NK-92 (cell line): ENCODE measurements around the gene ST3GAL6.

ENCODE experiments used
- DNase-seq: peaks from one replicate; lab custom pipeline; 2025; ENCODE audit not compliant: unreplicated experiment; lab: John Stamatoyannopoulos, UW

The ST3GAL6 gene, protein sequence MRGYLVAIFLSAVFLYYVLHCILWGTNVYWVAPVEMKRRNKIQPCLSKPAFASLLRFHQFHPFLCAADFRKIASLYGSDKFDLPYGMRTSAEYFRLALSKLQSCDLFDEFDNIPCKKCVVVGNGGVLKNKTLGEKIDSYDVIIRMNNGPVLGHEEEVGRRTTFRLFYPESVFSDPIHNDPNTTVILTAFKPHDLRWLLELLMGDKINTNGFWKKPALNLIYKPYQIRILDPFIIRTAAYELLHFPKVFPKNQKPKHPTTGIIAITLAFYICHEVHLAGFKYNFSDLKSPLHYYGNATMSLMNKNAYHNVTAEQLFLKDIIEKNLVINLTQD

DNA sequence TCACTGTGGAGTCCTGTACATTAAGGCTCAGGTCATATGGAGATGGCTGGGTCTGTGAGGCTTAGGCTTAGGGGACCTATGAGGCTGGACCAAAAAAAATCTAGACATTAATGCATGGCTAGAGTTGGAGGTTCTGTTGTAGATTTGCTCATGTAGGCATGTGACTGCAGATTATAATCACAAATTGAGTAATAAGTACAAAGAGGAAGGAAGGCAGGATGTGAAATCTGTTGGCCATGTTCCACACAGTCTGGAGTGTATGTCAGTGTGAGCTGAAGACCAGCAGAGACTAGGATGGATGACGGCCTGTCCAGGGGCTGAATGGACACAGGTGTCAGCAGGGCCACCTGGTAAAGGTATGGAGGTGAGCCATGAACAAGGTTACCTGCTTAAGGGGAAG lies at the start of gene ST3GAL6:
ST3GAL6 (plus strand) TSS at position 265 of the 400 bp plus-strand sequence. CDS start 5,101 bp downstream, outside the sequence.
- DNase-seq: no peak

DNA sequence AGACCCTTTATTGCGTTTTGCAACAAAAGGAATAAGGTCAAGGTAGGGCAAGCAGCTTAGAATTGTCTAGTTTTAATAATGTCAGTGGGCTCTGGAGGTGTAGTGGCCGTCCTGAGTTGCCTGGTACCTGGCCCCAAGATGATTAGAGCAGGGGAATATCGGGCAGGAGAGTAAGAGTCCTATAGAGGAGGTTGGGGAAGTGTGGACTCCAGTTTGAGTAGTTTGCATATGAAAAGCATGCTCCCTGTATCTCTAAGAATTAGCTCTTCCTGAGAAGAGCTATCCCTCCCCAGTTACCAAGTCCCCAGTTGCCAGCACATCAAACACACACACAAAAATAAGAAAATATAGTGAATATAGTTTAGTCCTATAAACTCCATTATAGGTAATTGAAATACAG lies 49.2 kb upstream of the ST3GAL6 start:
- no peak for DNase-seq

DNA sequence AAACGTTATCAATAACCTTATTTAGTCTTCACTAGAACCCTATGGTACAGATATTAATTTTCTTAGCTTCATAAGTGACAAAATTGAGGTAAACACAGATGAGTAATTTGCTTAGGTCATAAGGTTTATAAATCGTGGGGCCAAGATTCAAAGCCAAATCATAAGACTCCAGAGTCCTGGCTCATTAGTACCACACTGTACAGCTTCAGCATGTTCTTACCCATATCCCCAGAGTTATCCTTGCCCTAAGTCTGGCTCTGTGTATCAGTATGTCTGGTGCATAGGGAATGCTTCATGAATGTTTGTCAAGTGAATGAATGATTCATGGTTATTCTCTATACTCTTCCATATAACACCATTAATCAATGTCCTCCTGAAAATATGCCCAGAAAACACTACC lies 45.6 kb upstream of the ST3GAL6 start:
- DNase-seq: no peak

DNA sequence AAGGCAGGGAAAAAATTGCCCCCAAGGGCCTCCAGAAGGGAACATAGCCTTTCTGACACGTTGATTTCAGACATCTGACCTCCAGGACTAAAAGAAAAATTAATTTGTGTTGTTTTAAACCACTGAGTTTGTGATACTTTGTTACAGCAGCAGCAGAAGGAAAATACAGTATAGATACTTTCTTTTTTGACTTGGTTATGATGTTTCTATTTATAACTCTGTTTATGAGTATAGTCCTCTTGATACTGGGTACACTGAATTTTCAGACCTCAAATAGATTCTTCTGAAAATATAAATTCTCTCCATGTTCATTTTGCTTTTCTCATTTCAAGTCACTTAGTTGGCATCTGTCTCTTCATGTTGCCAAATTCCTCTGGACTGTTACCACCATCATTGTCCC lies 44.4 kb upstream of the ST3GAL6 start:
- DNase-seq: no peak

DNA sequence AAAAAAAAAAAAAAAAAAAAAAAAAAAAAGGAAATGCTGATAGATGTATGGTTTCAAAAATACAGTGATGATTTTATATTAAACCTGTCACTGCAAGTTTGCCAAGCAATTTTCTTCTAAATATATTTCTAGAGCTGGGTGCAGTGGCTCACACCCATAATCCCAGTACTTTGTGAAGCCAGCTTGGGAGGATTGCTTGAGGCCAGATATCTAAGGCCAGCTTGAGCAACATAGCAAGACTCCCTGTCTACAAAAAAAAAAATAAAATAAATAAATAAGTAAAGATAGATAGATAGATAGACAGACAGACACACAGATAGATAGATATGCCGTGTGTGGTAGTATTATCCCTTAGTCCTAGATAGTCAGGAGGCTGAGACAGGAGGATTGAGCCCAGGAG lies 41.4 kb upstream of the ST3GAL6 start:
- no peak for DNase-seq

DNA sequence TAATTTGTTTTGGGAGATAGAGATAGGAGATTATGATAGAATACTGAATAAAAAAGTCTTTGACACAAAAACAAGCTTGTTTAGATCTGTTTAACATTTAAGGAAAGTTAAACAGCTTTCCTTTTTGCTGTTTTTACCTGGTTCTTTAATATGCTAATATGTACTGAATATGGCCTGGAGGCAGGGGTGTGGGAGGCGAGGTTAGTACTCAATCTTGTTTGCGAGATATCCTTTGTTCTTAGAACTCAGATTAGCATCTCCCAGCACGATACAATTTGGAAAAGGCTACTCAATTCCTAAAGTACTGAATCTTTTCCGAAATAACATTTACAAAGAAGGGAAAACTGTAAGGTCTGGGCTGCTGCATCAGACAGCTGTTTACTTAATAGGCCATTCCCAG lies 40.8 kb upstream of the ST3GAL6 start:
- DNase-seq: no peak

DNA sequence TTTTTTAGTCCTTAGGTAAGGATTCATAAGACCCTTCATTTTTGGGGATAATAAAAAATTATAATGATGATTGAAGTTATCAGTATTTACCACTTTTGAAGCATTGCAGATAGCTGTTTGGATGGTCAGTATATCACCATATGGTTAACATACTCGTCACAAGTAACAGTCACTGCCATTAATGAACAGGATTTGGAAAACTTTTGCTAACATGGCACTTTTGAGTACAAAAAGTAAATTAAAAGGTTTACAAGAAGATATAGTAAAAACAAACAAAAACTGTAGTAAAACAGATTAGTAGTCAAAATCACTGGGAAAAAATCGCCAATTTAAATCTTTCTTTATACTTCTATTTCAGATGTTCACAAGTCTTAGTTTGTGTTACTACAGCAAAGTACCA lies 37.8 kb upstream of the ST3GAL6 start:
- DNase-seq: no peak

DNA sequence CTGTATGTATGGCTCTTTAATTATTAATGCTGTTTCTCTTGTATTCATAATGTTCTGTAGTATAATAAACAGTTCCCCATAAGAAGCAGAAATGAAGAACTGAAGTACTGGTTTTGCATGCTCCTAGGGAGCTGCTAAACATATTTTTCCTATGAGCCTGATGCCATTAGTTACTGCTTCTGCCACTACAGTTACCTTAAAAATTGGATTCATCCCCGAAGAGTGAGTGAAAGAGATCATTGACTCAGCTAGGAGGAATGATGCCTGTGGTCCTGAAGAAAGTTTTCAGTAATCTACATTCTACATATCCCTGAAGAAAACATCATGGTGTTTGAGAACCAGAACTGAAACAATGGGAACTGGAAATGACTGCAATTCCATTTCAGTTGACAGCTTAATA lies 37.1 kb upstream of the ST3GAL6 start:
- DNase-seq: no peak

DNA sequence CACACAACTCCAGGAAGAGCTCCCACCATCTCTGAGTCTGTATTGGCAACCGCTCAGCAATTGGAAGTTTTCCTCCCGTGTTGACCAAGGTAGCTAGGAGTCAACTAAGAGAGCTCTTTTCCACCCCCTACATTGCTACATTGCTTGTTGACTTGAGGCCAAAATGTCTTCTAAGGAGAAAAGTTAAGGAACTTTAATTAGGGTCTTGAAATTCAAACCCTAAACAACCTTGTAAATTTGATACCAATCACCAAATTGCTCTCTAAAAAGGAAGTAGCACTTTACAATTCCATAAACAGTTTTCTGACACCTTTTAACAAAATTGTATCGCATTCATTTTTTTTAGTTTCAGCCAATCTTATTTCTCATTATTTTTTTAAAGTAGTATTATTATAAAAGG lies 35.5 kb upstream of the ST3GAL6 start:
- DNase-seq: no peak

DNA sequence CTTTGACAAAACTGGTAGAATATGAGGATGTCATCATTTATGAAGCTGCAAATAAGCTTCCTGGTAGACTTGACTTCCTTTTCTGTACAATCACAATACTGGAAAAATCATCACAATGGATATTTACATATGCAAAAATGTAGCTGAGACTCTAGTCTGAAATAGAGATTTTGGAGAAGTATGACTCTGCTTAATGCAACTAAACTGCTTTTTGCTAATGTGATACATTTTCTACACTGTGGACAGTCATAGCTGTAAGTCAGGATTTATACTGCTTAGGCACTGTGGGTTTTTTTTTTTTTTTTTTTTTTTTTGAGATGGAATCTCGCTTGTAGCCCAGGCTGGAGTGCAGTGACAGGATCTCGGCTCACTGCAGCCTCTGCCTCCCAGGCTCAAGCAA lies 34.5 kb upstream of the ST3GAL6 start:
- DNase-seq: no peak

DNA sequence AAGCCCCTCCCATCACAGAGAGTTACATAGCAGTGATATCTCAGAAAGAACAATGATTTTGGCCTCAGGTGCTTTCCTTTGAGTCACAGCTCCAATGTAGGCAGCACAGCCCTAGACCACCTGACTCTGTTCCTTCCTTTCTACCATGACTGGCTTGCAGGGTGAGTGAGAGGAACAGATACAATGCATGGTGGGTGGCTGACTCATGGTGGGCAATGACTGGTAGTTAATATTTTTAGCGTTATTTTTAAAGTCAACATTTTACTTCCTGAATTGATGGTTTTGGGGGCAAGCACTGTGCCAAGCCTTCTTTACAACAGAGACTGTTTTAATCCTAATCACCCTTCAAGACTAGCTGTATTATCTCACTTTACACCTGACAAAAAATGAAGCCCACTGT lies 32.8 kb upstream of the ST3GAL6 start:
- no peak for DNase-seq

DNA sequence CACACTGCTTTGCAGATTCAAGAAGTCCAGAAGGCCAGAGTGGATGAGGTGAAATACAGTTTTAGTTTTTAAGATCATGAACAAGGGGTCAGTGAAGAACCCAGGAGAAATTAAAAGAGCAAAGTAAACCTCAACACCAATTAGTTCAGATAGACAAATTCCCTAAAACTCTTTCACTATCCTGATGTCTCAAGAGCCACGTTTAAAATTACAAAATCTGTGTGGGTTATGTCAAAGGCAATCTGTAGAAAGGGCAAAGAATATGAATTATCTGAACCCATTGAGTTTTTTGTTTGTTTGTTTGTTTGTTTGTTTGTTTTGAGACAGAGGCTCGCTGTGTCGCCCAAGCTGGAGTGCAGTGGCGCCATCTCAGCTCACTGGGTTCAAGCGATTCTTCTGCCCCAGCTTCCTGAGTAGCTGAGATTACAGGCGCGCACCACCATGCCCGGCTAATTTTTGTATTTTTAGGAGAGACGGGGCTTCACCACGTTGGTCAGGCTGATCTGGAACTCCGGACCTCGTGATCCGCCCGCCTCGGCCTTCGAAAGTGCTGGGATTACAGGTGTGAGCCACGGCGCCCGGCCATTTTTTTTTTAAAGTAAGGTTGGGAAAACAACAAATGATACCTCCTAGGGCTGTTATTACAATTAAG lies 32.1 kb upstream of the ST3GAL6 start:
- DNase-seq: no peak

DNA sequence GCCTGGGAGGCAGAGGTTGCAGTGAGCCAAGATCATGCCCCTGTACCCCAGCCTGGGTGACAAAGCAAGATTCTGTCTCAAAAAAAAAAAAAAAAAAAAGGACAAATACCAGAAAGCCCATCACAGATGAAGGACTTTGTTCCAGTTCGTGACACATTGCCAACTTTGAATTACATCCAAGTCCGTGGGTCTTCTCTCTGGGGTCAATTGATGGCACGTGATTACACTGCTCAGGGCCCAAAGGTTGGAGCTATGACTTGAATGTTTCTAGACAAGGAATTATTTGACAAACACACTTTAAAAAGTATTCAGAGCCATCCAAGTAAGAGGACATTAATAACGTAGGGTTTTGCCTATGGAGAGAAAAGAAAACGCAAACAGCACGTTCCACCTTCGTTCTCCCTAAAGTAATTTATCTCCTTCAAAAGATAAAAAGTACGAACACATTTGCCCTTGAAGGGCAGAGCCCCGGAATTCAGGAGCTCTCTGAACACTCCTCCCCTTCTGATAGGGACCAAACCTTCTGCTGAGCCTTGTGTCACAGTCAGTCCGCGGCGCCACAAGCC lies 31.3 kb upstream of the ST3GAL6 start:
- no peak for DNase-seq

DNA sequence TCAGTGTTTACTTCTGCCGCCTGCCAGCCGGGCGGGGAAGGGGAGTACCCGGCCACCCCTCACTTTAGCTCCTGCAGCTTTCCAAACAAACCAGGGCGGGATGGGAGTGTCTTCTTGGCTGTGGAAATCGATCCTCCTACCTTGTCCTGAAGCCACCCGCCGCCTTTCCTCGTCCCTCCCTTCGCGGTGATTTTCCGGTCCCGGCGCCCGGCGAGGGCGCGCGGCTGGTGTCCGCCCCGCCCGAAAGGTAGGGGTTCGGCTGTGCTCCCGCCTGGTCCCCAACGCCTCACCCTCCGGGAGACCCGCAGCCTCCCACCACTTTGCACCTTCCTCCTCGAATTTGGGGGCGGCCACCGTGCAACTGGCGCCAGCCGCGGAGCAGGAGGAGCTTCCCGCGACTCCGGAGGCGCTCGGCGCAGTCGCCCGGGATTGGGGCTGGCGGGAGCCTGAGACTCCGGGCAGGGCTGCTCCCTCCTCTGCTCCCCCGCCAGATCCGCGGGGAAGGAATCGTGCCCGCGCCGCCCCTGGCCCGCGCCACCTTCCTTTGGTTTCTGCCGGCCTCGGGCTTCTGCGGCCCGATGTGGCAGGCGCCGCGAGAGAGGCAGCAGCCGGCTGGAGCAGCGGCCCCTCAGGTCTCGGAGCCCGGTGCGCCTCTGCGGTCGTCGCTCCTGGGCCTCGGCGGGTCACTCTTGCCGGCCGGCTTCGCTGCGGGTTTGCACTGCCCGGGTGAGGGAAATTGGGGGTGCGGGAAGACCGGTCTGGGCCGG lies 30.7 kb upstream of the ST3GAL6 start:
- DNase-seq: no peak

DNA sequence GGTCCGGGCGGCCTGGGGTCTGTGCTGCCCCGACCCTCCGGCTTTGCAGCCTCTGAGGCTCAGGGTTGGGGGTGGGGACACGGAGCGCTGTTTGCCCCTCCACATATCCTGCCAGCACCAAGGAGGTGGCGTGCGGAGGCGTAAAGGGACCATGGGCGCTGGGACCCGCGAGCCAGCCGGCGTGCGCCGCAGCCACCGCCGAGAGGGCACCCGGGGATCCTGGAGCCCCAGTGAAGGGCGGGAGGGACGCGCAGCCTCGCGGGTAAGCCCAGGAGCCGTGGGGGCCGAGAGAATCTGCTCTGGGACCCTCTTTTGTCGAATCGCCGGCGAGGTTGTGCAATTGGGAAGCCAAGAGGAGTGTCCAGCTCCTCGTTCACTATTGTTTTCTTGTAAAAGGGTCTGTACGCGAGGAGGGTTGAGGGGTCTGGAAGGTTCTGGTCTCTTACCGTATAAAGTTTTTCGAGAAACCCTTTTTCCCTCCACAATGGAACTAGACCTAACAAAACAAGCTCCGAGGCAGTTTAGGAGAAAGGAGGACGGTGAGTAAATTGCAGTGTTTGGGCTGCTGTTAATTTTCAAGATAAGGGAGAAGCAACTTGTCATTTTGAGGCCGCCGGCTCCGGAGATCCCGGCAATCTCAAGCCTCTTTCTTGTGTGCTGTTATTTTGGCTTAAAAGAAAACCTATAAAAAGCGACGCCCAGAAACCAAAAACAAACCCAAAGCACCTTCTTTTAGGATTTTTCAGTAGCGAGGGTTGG lies 29.9 kb upstream of the ST3GAL6 start:
- no peak for DNase-seq

DNA sequence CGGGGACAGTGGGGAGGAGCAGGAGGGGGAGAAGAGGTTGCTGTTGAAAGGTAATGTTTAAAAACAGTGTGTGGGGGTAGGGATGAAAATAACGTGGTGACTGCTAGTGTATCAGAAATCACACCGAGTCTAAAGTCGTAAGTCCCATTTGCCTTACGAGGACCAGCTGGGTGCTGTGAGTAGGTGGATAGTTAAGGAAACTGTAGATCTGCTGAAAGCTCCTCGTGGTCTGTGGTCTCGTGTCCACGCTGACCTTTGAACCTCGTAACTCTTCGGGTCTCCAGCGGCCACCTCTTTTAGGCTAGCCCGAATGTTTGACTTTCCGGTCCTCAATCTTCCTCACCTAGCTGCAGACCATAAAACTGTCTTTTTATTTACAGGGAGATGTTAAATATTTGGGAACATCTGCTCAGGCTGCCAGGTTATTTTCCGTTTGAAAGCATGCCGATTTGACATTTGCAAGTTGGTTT lies 29.3 kb upstream of the ST3GAL6 start:
- no peak for DNase-seq

DNA sequence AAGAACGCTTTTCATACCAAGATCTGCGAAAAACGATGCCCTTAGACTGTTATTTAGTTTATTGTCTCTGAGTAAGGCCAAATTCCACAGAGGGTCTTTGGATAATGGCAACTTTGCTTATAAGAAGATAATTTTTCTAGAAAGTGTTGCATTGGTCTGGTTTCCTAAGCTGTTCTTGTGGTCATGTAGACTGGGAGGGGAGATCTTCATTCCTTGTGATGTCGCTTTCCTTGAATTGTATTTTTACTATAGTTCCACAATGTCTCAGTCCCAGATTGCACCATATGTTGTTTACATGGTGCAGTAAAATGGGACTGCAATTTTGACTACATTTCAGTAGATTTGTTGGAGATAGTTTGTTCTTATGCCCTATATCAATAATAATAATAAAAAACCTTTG lies 28.8 kb upstream of the ST3GAL6 start:
- DNase-seq: no peak

DNA sequence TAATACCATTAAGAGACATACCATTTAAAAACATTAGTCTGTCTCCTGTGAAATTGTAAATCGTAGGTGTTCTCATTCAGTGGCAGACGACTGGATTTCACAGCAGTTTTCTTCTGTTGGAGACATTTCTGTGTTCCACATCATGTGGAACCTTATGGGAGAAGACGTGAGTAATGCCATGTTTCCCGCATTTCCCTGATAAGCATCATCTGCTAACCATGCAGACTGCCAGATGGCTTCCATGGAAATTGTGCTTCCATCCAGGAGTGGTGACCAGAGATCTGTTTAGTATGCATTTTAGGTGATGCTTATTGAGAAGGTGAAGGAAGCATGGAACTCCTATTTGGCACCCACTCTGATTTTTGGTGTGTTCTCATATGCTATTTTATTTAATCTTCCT lies 28.4 kb upstream of the ST3GAL6 start:
- no peak for DNase-seq

DNA sequence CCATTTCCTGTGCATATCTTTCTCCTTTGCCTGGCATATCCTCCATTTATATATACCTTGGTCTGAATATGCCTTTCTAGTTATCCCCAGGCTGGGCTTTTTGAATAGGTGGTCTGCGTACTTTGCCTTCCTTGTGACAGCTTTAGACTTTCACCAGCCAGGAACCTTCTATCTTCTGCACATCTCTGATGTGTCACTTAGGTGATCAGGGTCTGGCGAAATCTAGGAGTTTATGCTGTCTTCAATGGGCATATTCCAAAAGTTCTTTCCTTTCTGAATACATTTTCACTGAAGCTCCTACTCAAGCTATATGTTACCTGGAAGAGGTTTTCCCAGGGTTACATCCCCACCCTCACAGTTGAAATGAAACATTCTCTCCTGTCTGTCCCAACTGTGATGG lies 27.8 kb upstream of the ST3GAL6 start:
- DNase-seq: no peak

DNA sequence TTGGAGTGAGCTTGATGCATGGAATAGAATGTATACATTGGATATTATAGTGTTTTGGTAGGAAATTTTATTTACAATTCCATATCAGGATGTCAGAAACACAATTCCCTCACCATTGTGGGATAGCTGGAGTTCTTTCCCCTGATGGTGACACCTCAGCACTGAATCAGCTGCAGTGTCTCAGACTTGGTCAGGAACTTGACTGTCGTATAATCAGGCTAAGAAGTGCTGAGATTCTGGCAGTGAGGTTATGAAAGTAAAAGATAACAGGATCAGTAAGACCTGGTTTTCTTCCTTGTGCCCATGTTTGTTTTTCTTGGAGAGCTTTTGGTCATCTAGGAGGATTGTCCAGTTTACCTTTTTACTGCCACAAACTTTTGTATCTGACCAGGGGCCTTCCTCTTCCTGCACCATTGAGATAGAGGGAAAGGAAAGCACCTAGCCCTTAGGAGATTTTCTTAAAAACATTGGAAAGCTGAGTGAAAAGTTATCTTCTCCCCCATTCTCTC lies 27.3 kb upstream of the ST3GAL6 start:
- DNase-seq: no peak

DNA sequence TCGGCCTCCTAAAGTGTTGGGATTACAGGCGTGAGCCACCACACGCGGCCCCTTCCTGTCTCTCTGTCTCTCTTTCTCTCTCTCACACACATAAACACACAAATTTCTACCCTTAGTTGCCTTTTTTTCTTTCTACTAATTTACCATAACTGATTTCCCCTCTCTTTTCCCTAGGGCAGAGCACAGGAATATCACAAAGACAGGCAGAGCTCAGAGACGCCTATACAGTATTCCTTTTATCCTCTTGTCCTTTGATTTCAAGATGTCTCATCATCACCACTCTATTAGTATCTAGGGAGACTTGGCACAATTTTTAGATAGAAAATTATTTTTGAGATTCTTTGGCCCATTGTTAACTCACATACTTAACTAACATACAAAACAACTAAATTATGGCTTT lies 25.8 kb upstream of the ST3GAL6 start:
- DNase-seq: no peak
